SK-N-SH (cell line): ENCODE data around the gene ATRN. TPM values are rescaled to one million over a fixed set of nuclear protein-coding genes. Genes with fewer than 3 reads are reported as not detected.

Source experiments
- CTCF ChIA-PET: fragments of 300-600, 350-600 bp; formaldehyde crosslinking; extraction: SDS; loops from one replicate; lab custom pipeline; 2021; lab: Yijun Ruan, JAX
- POLR2A ChIA-PET: fragments of 350-600 bp; sonication (Branson Sonifier 250); formaldehyde crosslinking; extraction: SDS; loops from one replicate; lab custom pipeline; 2020; ENCODE audit warnings: antibody characterized with exemption, inconsistent platforms; lab: Yijun Ruan, JAX
- DNase-seq: peaks from one replicate; pipeline ENCODE4 v3.0.0; 2012
- H2AFZ ChIP-seq: fragments of 200-600 bp; sonication (generic); 2 replicates; pipeline ENCODE4 v1.8.1; 2016; ENCODE audit warnings: antibody characterized with exemption, mild to moderate bottlenecking, low read depth
- H3F3A ChIP-seq: fragments of 200-600 bp; sonication (generic); replicated peaks from 2 replicates; pipeline ENCODE3; 2016; ENCODE audit warnings: antibody characterized with exemption, mild to moderate bottlenecking; ENCODE audit not compliant: insufficient read depth
- H3K27ac ChIP-seq, 2 experiments: fragments of 200-500 bp in 1 of 2; fragments of 200-600 bp in 1 of 2; sonication (Bioruptor generic) in 1 of 2; sonication (generic), shearing (Covaris generic) in 1 of 2; 2 replicates each; pipeline versions ENCODE4 v1.5.1 to v1.6.1; 2014 to 2016; ENCODE audit warnings: low read depth in 2 of 2, inconsistent platforms in 1 of 2, low read length in 1 of 2, mild to moderate bottlenecking in 1 of 2, mixed read lengths in 1 of 2
- H3K27me3 ChIP-seq: fragments of 200-600 bp; sonication (generic), shearing (Covaris generic); 2 replicates; pipeline ENCODE4 v1.6.1; 2016; ENCODE audit warnings: mixed run types; ENCODE audit not compliant: insufficient read depth
- H3K36me3 ChIP-seq, 2 experiments: fragments of 200-500 bp in 1 of 2; fragments of 200-600 bp in 1 of 2; sonication (Bioruptor generic) in 1 of 2; sonication (generic) in 1 of 2; replicated peaks in 1 of 2; 2 replicates each; pipeline versions ENCODE3 to v1.5.1; 2014 to 2016; ENCODE audit warnings: low read length in 1 of 2, mild to moderate bottlenecking in 1 of 2; ENCODE audit not compliant: insufficient read depth in 2 of 2, control insufficient read depth in 1 of 2
- H3K4me1 ChIP-seq, 2 experiments: fragments of 200-500 bp in 1 of 2; fragments of 200-600 bp in 1 of 2; sonication (Bioruptor generic) in 1 of 2; sonication (generic), shearing (Covaris generic) in 1 of 2; 2 replicates each; pipeline versions ENCODE4 v1.5.1 to v1.6.1; 2014 to 2016; ENCODE audit warnings: low read depth in 1 of 2, low read length in 1 of 2, mixed run types in 1 of 2; ENCODE audit not compliant: insufficient read depth in 2 of 2, control insufficient read depth in 1 of 2
- H3K4me2 ChIP-seq: fragments of 200-600 bp; sonication (generic), shearing (Covaris generic); 2 replicates; pipeline ENCODE4 v1.6.1; 2017; ENCODE audit warnings: mixed run types
- H3K4me3 ChIP-seq, 2 experiments: fragments of 200-500 bp in 1 of 2; fragments of 200-600 bp in 1 of 2; sonication (Bioruptor generic) in 1 of 2; sonication (generic), shearing (Covaris generic) in 1 of 2; 2 replicates each; pipeline versions ENCODE4 v1.5.1 to v1.8.1; 2014 to 2016; ENCODE audit warnings: low read depth in 2 of 2, inconsistent platforms in 1 of 2, low read length in 1 of 2, mild to moderate bottlenecking in 1 of 2, mixed read lengths in 1 of 2, moderate library complexity in 1 of 2
- H3K79me2 ChIP-seq: fragments of 200-600 bp; sonication (generic); 2 replicates; pipeline ENCODE4 v1.8.1; 2017; ENCODE audit warnings: mild to moderate bottlenecking; ENCODE audit not compliant: insufficient read depth
- H3K9ac ChIP-seq: fragments of 200-600 bp; sonication (generic); 2 replicates; pipeline ENCODE4 v1.6.1; 2017; ENCODE audit warnings: mixed run types
- H3K9me2 ChIP-seq: fragments of 200-600 bp; sonication (generic); 2 replicates; pipeline ENCODE4 v1.6.1; 2017; ENCODE audit warnings: mixed run types
- H3K9me3 ChIP-seq: fragments of 200-600 bp; sonication (generic); 2 replicates; pipeline ENCODE4 v1.6.1; 2017; ENCODE audit warnings: mixed run types, mild to moderate bottlenecking, moderate library complexity
- H4K20me1 ChIP-seq: fragments of 200-600 bp; sonication (generic); 2 replicates; pipeline ENCODE4 v1.6.1; 2017; ENCODE audit warnings: mild to moderate bottlenecking, mixed run types; ENCODE audit not compliant: insufficient read depth
- CHD2 ChIP-seq: fragments of 150-350 bp; IDR thresholded peaks from 2 replicates; pipeline ENCODE4 v1.6.1; 2018; ENCODE audit warnings: low read length; ENCODE audit not compliant: partially characterized antibody
- ELF1 ChIP-seq: IDR thresholded peaks from 2 replicates; pipeline ENCODE4 v1.4.0; 2012
- EZH2phosphoT487 ChIP-seq: fragments of 200-600 bp; sonication (generic); IDR thresholded peaks from 2 replicates; pipeline ENCODE4 v1.6.1; 2017; ENCODE audit warnings: low read depth, mixed run types, mild to moderate bottlenecking, antibody characterized with exemption, moderate library complexity, borderline replicate concordance
- FOSL2 ChIP-seq: IDR thresholded peaks from 2 replicates; pipeline ENCODE4 v1.4.0; 2012; ENCODE audit warnings: low read depth, mild to moderate bottlenecking, moderate library complexity, borderline replicate concordance
- FOXJ3 ChIP-seq: sonication (generic); formaldehyde crosslinking; IDR thresholded peaks from 2 replicates; pipeline ENCODE4 v1.5.1; 2020; ENCODE audit warnings: mild to moderate bottlenecking, missing genetic modification reagents
- GABPA ChIP-seq: IDR thresholded peaks from 2 replicates; pipeline ENCODE4 v1.4.0; 2012; ENCODE audit warnings: low read depth, mild to moderate bottlenecking
- JUND ChIP-seq: IDR thresholded peaks from 2 replicates; pipeline ENCODE4 v1.4.0; 2012
- MXI1 ChIP-seq: IDR thresholded peaks from 2 replicates; pipeline ENCODE4 v1.6.1; 2012; ENCODE audit warnings: mild to moderate bottlenecking, low read depth, low read length, improper control_type of control experiment
- POLR2AphosphoS5 ChIP-seq: IDR thresholded peaks from 2 replicates; pipeline ENCODE4 v1.6.1; 2012; ENCODE audit warnings: low read depth, low read length
- RCOR1 ChIP-seq: fragments of 150-350 bp; IDR thresholded peaks from 2 replicates; pipeline ENCODE4 v1.6.1; 2017; ENCODE audit warnings: antibody characterized with exemption, low read length
- RFX5 ChIP-seq: IDR thresholded peaks from 2 replicates; pipeline ENCODE4 v1.6.1; 2012; ENCODE audit warnings: mild to moderate bottlenecking, improper control_type of control experiment, low read length
- SIN3A ChIP-seq: IDR thresholded peaks from 2 replicates; pipeline ENCODE4 v1.6.1; 2012; ENCODE audit warnings: low read depth, mild to moderate bottlenecking, low read length, moderate library complexity, borderline replicate concordance
- TAF1 ChIP-seq: IDR thresholded peaks from 2 replicates; pipeline ENCODE4 v1.6.1; 2012; ENCODE audit warnings: low read depth, mild to moderate bottlenecking, low read length, moderate library complexity, borderline replicate concordance
- TEAD4 ChIP-seq: IDR thresholded peaks from 2 replicates; pipeline ENCODE4 v1.4.0; 2012; ENCODE audit warnings: mild to moderate bottlenecking, borderline replicate concordance; ENCODE audit not compliant: insufficient read depth
- USF1 ChIP-seq: IDR thresholded peaks from 2 replicates; pipeline ENCODE4 v1.4.0; 2012; ENCODE audit warnings: low read depth, borderline replicate concordance
- WGBS: methylation state at CpG from one replicate; pipeline ENCODE4 v1.1.6; 2017; ENCODE audit warnings: low lambda C conversion rate; 5-methylcytosine and 5-hydroxymethylcytosine counted together
- polyA plus RNA-seq, 3 experiments: library from polyadenylated mRNA; depleted of rRNA; stranded (reverse); fragments of >200 nt; gene quantifications; 2 replicates each; pipeline ENCODE4 v1.2.3, GENCODE V29; 2012
- TF ChIP-seq, protein P1 (sequence below): fragments of 200-600 bp; sonication (generic); IDR thresholded peaks from 2 replicates; pipeline ENCODE4 v1.6.1; 2017; ENCODE audit warnings: antibody characterized with exemption, mild to moderate bottlenecking, moderate library complexity
- TF ChIP-seq, protein P2 (sequence below): IDR thresholded peaks from 2 replicates; pipeline ENCODE4; 2012

ATRN gene
- polyA plus RNA-seq, 1 of the 3 experiments (the other 2 are of a cell fraction): 33.8 TPM

GRCh38 chr20:3461911-3462677 is 8.7 kb upstream of the ATRN start:
- Histone ChIP-seq H3K4me1 (peaks cover 0 to 2% of the 10 kb centered on the region in 2 experiments; a peak in 2 of 4 replicates), H3K4me3 (no peak overlapping the region)
- TF ChIP-seq JUND: no peak
- TF ChIP-seq, all 33 proteins: peak for 0
- ChIA-PET POLR2A (interaction anchor here (1.5 kb wide), 1 partner anchor 9 kb away, joined by 3 read pairs; the partner anchor contains the start of gene ATRN), CTCF (no interaction called here)
- no peaks in the 10 kb centered on the region for H3K79me2 ChIP-seq
- H2AFZ ChIP-seq: no peak overlapping the region
- H3K27me3 ChIP-seq: peaks cover 13% of the 10 kb centered on the region; the same call in 1 of the 2 replicates
- H3K9me3 ChIP-seq: no peaks in the 10 kb centered on the region
- DNase-seq: no peak
- H4K20me1 ChIP-seq: no peaks in the 10 kb centered on the region
- WGBS: 80% methylated on average over 11 of the region's 11 CpGs
- no peaks in the 10 kb centered on the region for H3F3A ChIP-seq
- no peak overlapping the region for H3K27ac ChIP-seq
- no peak overlapping the region for H3K9ac ChIP-seq
- no peaks in the 10 kb centered on the region for H3K36me3 ChIP-seq
- no peaks in the 10 kb centered on the region for H3K9me2 ChIP-seq
- no peak overlapping the region for H3K4me2 ChIP-seq

DNA sequence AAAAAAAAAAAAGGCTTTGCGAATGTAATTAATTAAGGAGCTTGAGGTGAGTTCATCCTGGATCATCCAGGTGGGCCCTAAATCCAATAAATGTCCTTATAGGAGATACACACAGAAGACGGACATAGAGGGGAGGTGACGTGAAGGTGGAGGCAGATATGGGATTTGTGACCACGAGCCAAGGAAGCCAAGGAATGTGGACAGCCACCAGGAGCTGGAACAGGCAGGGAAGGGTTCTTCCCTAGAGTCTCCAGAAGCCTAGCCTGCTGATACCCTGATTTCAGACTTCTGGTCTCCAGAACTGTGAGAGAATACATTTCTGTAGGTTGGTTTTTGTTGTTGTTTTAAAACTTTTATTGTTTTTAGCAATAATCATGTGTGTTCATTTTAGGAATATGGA is 6.7 kb upstream of the ATRN start:
- Histone ChIP-seq H2AFZ (no peak overlapping the region), H3K79me2 (no peaks in the 10 kb centered on the region), H3K27me3 (peaks cover 13% of the 10 kb centered on the region; the same call in 1 of the 2 replicates), H3K4me1 (peaks cover 0 to 2% of the 10 kb centered on the region in 2 experiments; a peak in 2 of 4 replicates), H3K27ac (no peak overlapping the region), H3K9me2 (no peaks in the 10 kb centered on the region), H3K4me2 (no peak overlapping the region), H3F3A (no peaks in the 10 kb centered on the region), H4K20me1 (no peaks in the 10 kb centered on the region), H3K9ac (no peak overlapping the region), H3K36me3 (no peaks in the 10 kb centered on the region), H3K4me3 (no peak overlapping the region), H3K9me3 (no peaks in the 10 kb centered on the region)
- ChIA-PET CTCF (no interaction called here), POLR2A (no interaction called here)
- DNase-seq: no peak
- WGBS: 49% methylated on average over 4 of the region's 4 CpGs
- TF ChIP-seq ELF1 (no peak), SIN3A (no peak), GABPA (no peak)

DNA sequence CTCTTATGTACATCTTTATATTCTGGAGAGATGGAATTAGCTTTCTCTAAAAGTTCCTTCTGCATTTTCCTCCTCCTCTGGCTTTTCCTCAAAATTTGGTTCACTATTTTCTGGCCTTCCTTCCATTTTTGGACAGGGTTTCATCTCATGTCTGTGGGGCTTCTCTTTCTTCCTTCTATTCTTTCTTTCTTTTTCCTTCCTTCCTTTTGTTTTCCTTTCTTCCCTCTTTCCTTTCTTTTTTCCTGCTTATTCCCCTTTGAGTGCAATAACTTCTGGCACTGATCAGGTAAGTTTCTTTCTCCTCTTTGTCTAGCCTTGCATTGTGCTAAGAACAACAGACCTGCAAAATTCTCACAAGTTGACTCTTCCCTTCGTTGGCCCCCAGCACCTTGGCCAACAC is 5.5 kb upstream of the ATRN start:
- ChIA-PET POLR2A (no interaction called here), CTCF (no interaction called here)
- Histone ChIP-seq H3K79me2 (no peaks in the 10 kb centered on the region), H3K36me3 (no peaks in the 10 kb centered on the region), H3K9me3 (no peaks in the 10 kb centered on the region), H4K20me1 (no peaks in the 10 kb centered on the region), H3K9ac (no peak overlapping the region), H3K27ac (no peak overlapping the region), H3K27me3 (peaks cover 13% of the 10 kb centered on the region; the same call in 1 of the 2 replicates), H2AFZ (no peak overlapping the region), H3K9me2 (no peaks in the 10 kb centered on the region), H3K4me2 (no peak overlapping the region), H3K4me1 (peaks cover 0 to 4% of the 10 kb centered on the region in 2 experiments; a peak in 2 of 4 replicates), H3K4me3 (no peak overlapping the region), H3F3A (no peaks in the 10 kb centered on the region)
- WGBS: 0% methylated on average over 1 of the region's 1 CpG
- TF ChIP-seq GABPA: no peak
- TF ChIP-seq RFX5: no peak
- TF ChIP-seq FOSL2: no peak
- TF ChIP-seq, protein P1, sequence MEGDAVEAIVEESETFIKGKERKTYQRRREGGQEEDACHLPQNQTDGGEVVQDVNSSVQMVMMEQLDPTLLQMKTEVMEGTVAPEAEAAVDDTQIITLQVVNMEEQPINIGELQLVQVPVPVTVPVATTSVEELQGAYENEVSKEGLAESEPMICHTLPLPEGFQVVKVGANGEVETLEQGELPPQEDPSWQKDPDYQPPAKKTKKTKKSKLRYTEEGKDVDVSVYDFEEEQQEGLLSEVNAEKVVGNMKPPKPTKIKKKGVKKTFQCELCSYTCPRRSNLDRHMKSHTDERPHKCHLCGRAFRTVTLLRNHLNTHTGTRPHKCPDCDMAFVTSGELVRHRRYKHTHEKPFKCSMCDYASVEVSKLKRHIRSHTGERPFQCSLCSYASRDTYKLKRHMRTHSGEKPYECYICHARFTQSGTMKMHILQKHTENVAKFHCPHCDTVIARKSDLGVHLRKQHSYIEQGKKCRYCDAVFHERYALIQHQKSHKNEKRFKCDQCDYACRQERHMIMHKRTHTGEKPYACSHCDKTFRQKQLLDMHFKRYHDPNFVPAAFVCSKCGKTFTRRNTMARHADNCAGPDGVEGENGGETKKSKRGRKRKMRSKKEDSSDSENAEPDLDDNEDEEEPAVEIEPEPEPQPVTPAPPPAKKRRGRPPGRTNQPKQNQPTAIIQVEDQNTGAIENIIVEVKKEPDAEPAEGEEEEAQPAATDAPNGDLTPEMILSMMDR: no peak
- TF ChIP-seq MXI1: no peak
- TF ChIP-seq USF1: no peak
- no peak for TF ChIP-seq TEAD4
- TF ChIP-seq ELF1: no peak
- TF ChIP-seq CHD2: no peak
- no peak for TF ChIP-seq EZH2phosphoT487
- TF ChIP-seq TAF1: no peak
- no peak for TF ChIP-seq FOXJ3 (CRISPR knock-in tag)
- no peak for TF ChIP-seq RCOR1
- no peak for TF ChIP-seq POLR2AphosphoS5
- TF ChIP-seq, protein P2, sequence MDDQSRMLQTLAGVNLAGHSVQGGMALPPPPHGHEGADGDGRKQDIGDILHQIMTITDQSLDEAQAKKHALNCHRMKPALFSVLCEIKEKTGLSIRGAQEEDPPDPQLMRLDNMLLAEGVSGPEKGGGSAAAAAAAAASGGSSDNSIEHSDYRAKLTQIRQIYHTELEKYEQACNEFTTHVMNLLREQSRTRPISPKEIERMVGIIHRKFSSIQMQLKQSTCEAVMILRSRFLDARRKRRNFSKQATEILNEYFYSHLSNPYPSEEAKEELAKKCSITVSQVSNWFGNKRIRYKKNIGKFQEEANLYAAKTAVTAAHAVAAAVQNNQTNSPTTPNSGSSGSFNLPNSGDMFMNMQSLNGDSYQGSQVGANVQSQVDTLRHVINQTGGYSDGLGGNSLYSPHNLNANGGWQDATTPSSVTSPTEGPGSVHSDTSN: no peak
- DNase-seq: no peak
